Esophagus muscularis mucosa (tissue), 4 donors: ENCODE results near the gene FAM98C.

Source experiments
- EP300 ChIP-seq: sonication (generic); formaldehyde crosslinking; IDR thresholded peaks from one replicate; pipeline ENCODE4 v1.6.1; 2017; ENCODE audit warnings: antibody characterized with exemption
- POLR2A ChIP-seq: fragments of 450-650 bp; IDR thresholded peaks from one replicate; pipeline ENCODE4 v1.6.1; 2017; ENCODE audit warnings: antibody characterized with exemption, moderate library complexity, mild to moderate bottlenecking, low read depth
- POLR2AphosphoS5 ChIP-seq, 2 donors: sonication (generic); formaldehyde crosslinking; IDR thresholded peaks; one replicate each; pipeline ENCODE4 v1.6.1; 2017; ENCODE audit warnings: antibody characterized with exemption in 2 of 2
- TF ChIP-seq, protein P1 (sequence below), 3 experiments: fragments of 200-600 bp in 2 of 3; fragments of 450-650 bp in 1 of 3; sonication (generic) in 2 of 3; IDR thresholded peaks; one replicate each; pipeline ENCODE4 v1.5.1; 2017 to 2019; ENCODE audit warnings: antibody characterized with exemption in 3 of 3, mild to moderate bottlenecking in 2 of 3, moderate library complexity in 1 of 3

DNA sequence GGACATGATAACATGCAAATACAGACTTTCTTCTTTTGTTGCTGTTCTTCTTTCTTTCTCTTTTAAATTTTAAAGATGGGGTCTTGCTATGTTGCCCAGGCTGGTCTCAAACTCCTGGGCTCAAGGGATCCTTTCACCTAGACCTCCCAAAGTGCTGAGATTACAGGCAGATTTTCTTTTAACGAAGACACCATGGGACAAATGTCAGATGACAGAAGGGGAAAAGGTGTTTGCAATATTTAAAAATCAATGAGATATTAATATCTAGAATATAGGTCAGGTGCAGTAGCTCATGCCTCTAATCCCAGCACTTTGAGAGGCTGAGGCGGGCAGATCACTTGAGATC, 26.9 kb downstream of the FAM98C start:
- TF ChIP-seq, protein P1, sequence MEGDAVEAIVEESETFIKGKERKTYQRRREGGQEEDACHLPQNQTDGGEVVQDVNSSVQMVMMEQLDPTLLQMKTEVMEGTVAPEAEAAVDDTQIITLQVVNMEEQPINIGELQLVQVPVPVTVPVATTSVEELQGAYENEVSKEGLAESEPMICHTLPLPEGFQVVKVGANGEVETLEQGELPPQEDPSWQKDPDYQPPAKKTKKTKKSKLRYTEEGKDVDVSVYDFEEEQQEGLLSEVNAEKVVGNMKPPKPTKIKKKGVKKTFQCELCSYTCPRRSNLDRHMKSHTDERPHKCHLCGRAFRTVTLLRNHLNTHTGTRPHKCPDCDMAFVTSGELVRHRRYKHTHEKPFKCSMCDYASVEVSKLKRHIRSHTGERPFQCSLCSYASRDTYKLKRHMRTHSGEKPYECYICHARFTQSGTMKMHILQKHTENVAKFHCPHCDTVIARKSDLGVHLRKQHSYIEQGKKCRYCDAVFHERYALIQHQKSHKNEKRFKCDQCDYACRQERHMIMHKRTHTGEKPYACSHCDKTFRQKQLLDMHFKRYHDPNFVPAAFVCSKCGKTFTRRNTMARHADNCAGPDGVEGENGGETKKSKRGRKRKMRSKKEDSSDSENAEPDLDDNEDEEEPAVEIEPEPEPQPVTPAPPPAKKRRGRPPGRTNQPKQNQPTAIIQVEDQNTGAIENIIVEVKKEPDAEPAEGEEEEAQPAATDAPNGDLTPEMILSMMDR (IDR thresholded peaks at IDR 0.05): no peak
- TF ChIP-seq POLR2A (no peak), POLR2AphosphoS5 (IDR thresholded peaks at IDR 0.05) (no peak), EP300 (no peak)
